PC-9 (cell line): ENCODE measurements around the gene EVA1C. TPM values are rescaled to one million over a fixed set of nuclear protein-coding genes. Genes with fewer than 3 reads are reported as not detected.

ENCODE experiments used
- BruUV-seq: library from RNA; stranded (reverse); fragments of 400-500 nt; replicated peaks from 2 replicates; lab custom pipeline; 2021; lab: Mats Ljungman, UMichigan
- CTCF ChIA-PET: fragments of 300-600 bp; sonication (Branson Sonifier 250); formaldehyde crosslinking; loops from one replicate; lab custom pipeline; 2022; ENCODE audit warnings: antibody characterized with exemption; lab: Charles Lee
- POLR2A ChIA-PET: fragments of 300-600 bp; sonication (Branson Sonifier 250); formaldehyde crosslinking; loops from one replicate; lab custom pipeline; 2022; ENCODE audit warnings: antibody characterized with exemption; ENCODE audit not compliant: unreplicated experiment; lab: Charles Lee
- DNase-seq, 2 experiments: peaks; one replicate each; pipeline versions ENCODE4 v3.0.0 to v3.0.0-alpha.2; 2015 to 2022; ENCODE audit warnings: mixed read lengths in 1 of 2
- H2AFZ ChIP-seq: fragments of 200-600 bp; sonication (generic); 2 replicates; pipeline ENCODE4 v1.8.1; 2017; ENCODE audit warnings: antibody characterized with exemption
- H3F3A ChIP-seq: fragments of 200-600 bp; sonication (generic); 2 replicates; pipeline ENCODE4 v1.8.1; 2017; ENCODE audit warnings: antibody characterized with exemption, mild to moderate bottlenecking, low read depth; ENCODE audit not compliant: insufficient read depth
- H3K27ac ChIP-seq: fragments of 200-600 bp; sonication (generic); 2 replicates; pipeline ENCODE4 v1.6.1; 2016; ENCODE audit warnings: mixed run types
- H3K27me3 ChIP-seq: fragments of 200-600 bp; sonication (generic); 2 replicates; pipeline ENCODE4 v1.6.1; 2016; ENCODE audit warnings: low read depth, mixed run types; ENCODE audit not compliant: insufficient read depth
- H3K36me3 ChIP-seq: fragments of 200-600 bp; sonication (generic); 2 replicates; pipeline ENCODE4 v1.6.1; 2016; ENCODE audit warnings: low read depth, mixed run types
- H3K4me1 ChIP-seq: fragments of 200-600 bp; sonication (generic); replicated peaks from 2 replicates; pipeline ENCODE4 v1.6.1; 2016; ENCODE audit warnings: mixed run types; ENCODE audit not compliant: insufficient read depth
- H3K4me2 ChIP-seq: fragments of 200-600 bp; sonication (generic); 2 replicates; pipeline ENCODE4 v1.6.1; 2017; ENCODE audit warnings: mixed run types
- H3K4me3 ChIP-seq: fragments of 200-600 bp; sonication (generic); 2 replicates; pipeline ENCODE4 v1.6.1; 2016; ENCODE audit warnings: mixed run types
- H3K79me2 ChIP-seq: fragments of 200-600 bp; sonication (generic); 2 replicates; pipeline ENCODE4 v1.6.1; 2017; ENCODE audit warnings: low read depth, mixed run types
- H3K9me2 ChIP-seq: fragments of 200-600 bp; sonication (generic); 2 replicates; pipeline ENCODE4 v1.8.1; 2017; ENCODE audit warnings: mild to moderate bottlenecking; ENCODE audit not compliant: insufficient read depth
- H3K9me3 ChIP-seq: fragments of 200-600 bp; sonication (generic); 2 replicates; pipeline ENCODE4 v1.8.1; 2016; ENCODE audit warnings: low read depth; ENCODE audit not compliant: insufficient read depth
- H4K20me1 ChIP-seq: fragments of 200-600 bp; sonication (generic); 2 replicates; pipeline ENCODE4 v1.8.1; 2017; ENCODE audit not compliant: insufficient read depth
- CTCF ChIP-seq: fragments of 200-600 bp; sonication (generic); conservative IDR thresholded peaks from 2 replicates; pipeline ENCODE4 v1.6.1; 2017; ENCODE audit warnings: mixed run types, antibody characterized with exemption, mild to moderate bottlenecking, moderate library complexity
- EZH2 ChIP-seq: fragments of 200-600 bp; sonication (generic); IDR thresholded peaks from 2 replicates; pipeline ENCODE4 v1.8.0; 2017; ENCODE audit warnings: antibody characterized with exemption, low read depth
- intact Hi-C: fragments of 100-400 bp; cut with micrococcal nuclease; formaldehyde crosslinking; loops from one replicate; pipeline ENCODE4 v1.10.0; 2022; ENCODE audit not compliant: unreplicated experiment
- total RNA-seq: library from RNA; stranded (reverse); gene quantifications from 2 replicates; pipeline ENCODE4 v1.2.3, GENCODE V29; 2021

EVA1C gene
- total RNA-seq, 1 experiment from 2014 or later: 3.0 TPM

GRCh38 chr21:32455548-32455947 lies 43.0 kb downstream of the EVA1C start:
- no peaks in the 10 kb centered on the region for H4K20me1 ChIP-seq
- H3K9me3 ChIP-seq: no peaks in the 10 kb centered on the region
- H3K4me3 ChIP-seq: no peak overlapping the region
- H3K4me2 ChIP-seq: no peak overlapping the region
- H3K4me1 ChIP-seq: peaks cover 4% of the 10 kb centered on the region; the same call in 1 of the 2 replicates
- intact Hi-C loops: no loop called here
- H3K27ac ChIP-seq: no peak overlapping the region
- POLR2A ChIA-PET: interaction anchor here (0.7 kb wide), 1 partner anchor 117 kb away, joined by 7 read pairs; no protein-coding TSS in a partner anchor
- H3K79me2 ChIP-seq: no peaks in the 10 kb centered on the region
- TF ChIP-seq EZH2 (no peak), CTCF (no peak)
- H3K27me3 ChIP-seq: no peaks in the 10 kb centered on the region
- H3K9me2 ChIP-seq: no peaks in the 10 kb centered on the region
- no peak overlapping the region for H2AFZ ChIP-seq
- peak in 1 of 2 experiments; percentile 56 for DNase-seq
- no TSS peak for BruUV-seq
- no peaks in the 10 kb centered on the region for H3F3A ChIP-seq
- CTCF ChIA-PET: no interaction called here
- H3K36me3 ChIP-seq: no peaks in the 10 kb centered on the region

DNA sequence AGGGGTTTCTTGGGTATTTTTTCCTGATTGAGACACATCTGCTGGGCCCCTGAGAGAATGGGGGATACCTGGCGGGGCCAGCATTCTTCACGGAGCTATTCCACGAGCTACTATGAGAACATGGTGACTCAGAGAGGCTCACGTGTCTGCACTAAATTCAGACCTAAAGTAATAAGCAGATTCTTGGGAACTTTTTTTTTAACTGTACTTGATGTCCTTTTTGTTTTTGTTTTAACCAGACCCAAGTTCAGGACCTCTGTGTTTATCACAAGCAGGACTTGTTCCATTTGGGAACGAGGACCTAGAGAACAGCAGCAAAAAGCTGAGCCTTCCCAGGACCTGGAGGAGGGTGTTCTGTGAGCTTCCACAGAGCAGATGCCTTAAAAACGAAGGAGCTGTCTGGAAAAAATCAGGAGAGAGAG lies 44.0 kb downstream of the EVA1C start:
- Histone ChIP-seq H3K9me3 (no peaks in the 10 kb centered on the region), H3K4me2 (no peak overlapping the region), H3K36me3 (no peaks in the 10 kb centered on the region), H3K4me1 (peaks cover 4% of the 10 kb centered on the region; the same call in 1 of the 2 replicates), H3K27ac (no peak overlapping the region), H3K4me3 (no peak overlapping the region), H3F3A (no peaks in the 10 kb centered on the region), H4K20me1 (no peaks in the 10 kb centered on the region), H3K79me2 (no peaks in the 10 kb centered on the region), H2AFZ (no peak overlapping the region), H3K9me2 (no peaks in the 10 kb centered on the region), H3K27me3 (no peaks in the 10 kb centered on the region)
- BruUV-seq: no TSS peak
- DNase-seq: no peak
- intact Hi-C loops: loop anchor here (2.0 kb wide), 1 partner anchor 24 kb away; no protein-coding TSS in a partner anchor
- TF ChIP-seq CTCF (no peak), EZH2 (no peak)
- CTCF ChIA-PET: no interaction called here
- POLR2A ChIA-PET: interaction anchor here (0.6 kb wide), 1 partner anchor 33 kb away, joined by 3 read pairs; no protein-coding TSS in a partner anchor

DNA sequence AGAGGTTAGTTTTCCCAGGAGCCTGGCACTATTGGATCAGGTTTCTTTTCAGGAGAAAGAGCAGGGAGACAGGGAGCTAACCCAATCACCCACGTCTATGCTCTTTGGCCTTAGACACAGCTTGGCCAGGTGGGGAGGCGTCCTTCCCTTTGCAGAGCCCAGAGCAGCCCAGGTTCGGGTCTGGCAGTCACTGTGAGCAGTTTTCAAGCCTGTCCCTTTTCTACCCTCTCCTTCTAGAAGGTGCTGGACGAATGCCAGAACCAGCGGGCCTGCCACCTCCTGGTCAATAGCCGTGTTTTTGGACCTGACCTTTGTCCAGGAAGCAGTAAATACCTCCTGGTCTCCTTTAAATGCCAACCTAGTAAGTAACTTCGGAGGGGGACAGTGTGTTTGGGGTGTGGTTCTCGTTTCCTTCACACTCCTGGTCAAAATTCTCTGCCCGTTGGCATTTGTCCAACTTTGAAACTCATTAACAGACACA lies 44.9 kb downstream of the EVA1C start:
- no peaks in the 10 kb centered on the region for H3K27me3 ChIP-seq
- H3K4me3 ChIP-seq: no peak overlapping the region
- intact Hi-C loops: loop anchor here (2.0 kb wide), 1 partner anchor 25 kb away; no protein-coding TSS in a partner anchor
- H3F3A ChIP-seq: no peaks in the 10 kb centered on the region
- H3K36me3 ChIP-seq: no peaks in the 10 kb centered on the region
- POLR2A ChIA-PET: no interaction called here
- no peak overlapping the region for H3K27ac ChIP-seq
- peak overlapping the region; percentile 40; the same call in 1 of the 2 replicates for H3K4me2 ChIP-seq
- TF ChIP-seq EZH2 (no peak), CTCF (no peak)
- BruUV-seq: no TSS peak
- H3K79me2 ChIP-seq: no peaks in the 10 kb centered on the region
- H2AFZ ChIP-seq: no peak overlapping the region
- CTCF ChIA-PET: no interaction called here
- peak; percentile 27 to 50 for DNase-seq
- peaks cover 4% of the 10 kb centered on the region; the same call in 1 of the 2 replicates for H3K4me1 ChIP-seq
- H3K9me3 ChIP-seq: no peaks in the 10 kb centered on the region
- no peaks in the 10 kb centered on the region for H3K9me2 ChIP-seq
- H4K20me1 ChIP-seq: no peaks in the 10 kb centered on the region
